Neural progenitor cell (in vitro differentiated cells): ENCODE measurements around the gene RELT.

ENCODE experiments used
- CTCF ChIP-seq: fragments of 200-600 bp; sonication (generic); IDR thresholded peaks from 2 replicates; pipeline ENCODE4 v1.5.1; 2017; ENCODE audit warnings: antibody characterized with exemption, mild to moderate bottlenecking
- EZH2 ChIP-seq: fragments of 200-600 bp; sonication (generic); IDR thresholded peaks from 2 replicates; pipeline ENCODE4 v1.6.1; 2017; ENCODE audit warnings: antibody characterized with exemption, mild to moderate bottlenecking, moderate library complexity
- EZH2phosphoT487 ChIP-seq: fragments of 200-600 bp; sonication (generic); IDR thresholded peaks from 2 replicates; pipeline ENCODE4 v1.6.1; 2017; ENCODE audit warnings: antibody characterized with exemption

- TF ChIP-seq CTCF (no peak), EZH2 (no peak), EZH2phosphoT487 (no peak)
Measured at GRCh38 chr11:73356979-73357860, 19.0 kb upstream of the RELT start.
